ENCODE results near the gene RPAP3.
A peak's percentile ranks its signal among the peaks of the same experiment; 100 is the strongest.
"Not testable (repeated sequence)": the region's sequence is repeated elsewhere in the genome, so short reads cannot be mapped to it uniquely, and the experiment has no call there.

The RPAP3 gene

GRCh38 chr12:47686645-47687240, 19.1 kb downstream of the RPAP3 start:
- DNase-seq, result peak in 10 of 56 donors; percentile 1 to 37 (median 4)

GRCh38 chr12:47679785-47680184, 26.0 kb downstream of the RPAP3 start:
- DNase-seq, result no peak

- no peak for DNase-seq
Measured at GRCh38 chr12:47672068-47672467, 33.8 kb downstream of the RPAP3 start.

- DNase-seq, result not testable (repeated sequence)
Measured at GRCh38 chr12:47667935-47668334, 37.9 kb downstream of the RPAP3 start.

- peak in 2 of 56 donors; percentile 3 to 10 for DNase-seq
Measured at GRCh38 chr12:47652521-47653234, 53.2 kb downstream of the RPAP3 start.

GRCh38 chr12:47651368-47652254, 54.2 kb downstream of the RPAP3 start:
- peak in 46 of 56 donors; percentile 7 to 78 (median 42) for DNase-seq

GRCh38 chr12:47650469-47650868, 55.4 kb downstream of the RPAP3 start:
- DNase-seq, result no peak

- DNase-seq, result no peak
Measured at GRCh38 chr12:47649381-47649780, 56.4 kb downstream of the RPAP3 start.

- no peak for DNase-seq
Measured at GRCh38 chr12:47648056-47648579, 57.7 kb downstream of the RPAP3 start.

- DNase-seq, result not testable (repeated sequence)
Measured at GRCh38 chr12:47642310-47642709, 63.5 kb downstream of the RPAP3 start.

GRCh38 chr12:47636908-47637780, 68.7 kb downstream of the RPAP3 start:
- no peak for DNase-seq

GRCh38 chr12:47635770-47636169, 70.1 kb downstream of the RPAP3 start:
- not testable (repeated sequence) for DNase-seq

- no peak for DNase-seq
Measured at GRCh38 chr12:47634127-47634526, 71.7 kb downstream of the RPAP3 start.

- no peak for DNase-seq
Measured at GRCh38 chr12:47621960-47622359, 83.9 kb downstream of the RPAP3 start.

GRCh38 chr12:47617476-47617875, 88.4 kb downstream of the RPAP3 start:
- no peak for DNase-seq

GRCh38 chr12:47616440-47616839, 89.4 kb downstream of the RPAP3 start:
- no peak for DNase-seq

GRCh38 chr12:47615711-47616110, 90.1 kb downstream of the RPAP3 start:
- DNase-seq, result no peak

GRCh38 chr12:47614521-47614920, 91.3 kb downstream of the RPAP3 start:
- DNase-seq, result no peak

- no peak for DNase-seq
Measured at GRCh38 chr12:47612953-47613352, 92.9 kb downstream of the RPAP3 start.

GRCh38 chr12:47611906-47612305, 93.9 kb downstream of the RPAP3 start:
- no peak for DNase-seq
